PC-9 (cell line): Measurements from ENCODE around the gene ARIH1. TPM values are rescaled to one million over a fixed set of nuclear protein-coding genes. Genes with fewer than 3 reads are reported as not detected.

Source experiments
- BruUV-seq: library from RNA; stranded (reverse); fragments of 400-500 nt; replicated peaks from 2 replicates; lab custom pipeline; 2021; lab: Mats Ljungman, UMichigan
- CTCF ChIA-PET: fragments of 300-600 bp; sonication (Branson Sonifier 250); formaldehyde crosslinking; loops from one replicate; lab custom pipeline; 2022; ENCODE audit warnings: antibody characterized with exemption; lab: Charles Lee
- POLR2A ChIA-PET: fragments of 300-600 bp; sonication (Branson Sonifier 250); formaldehyde crosslinking; loops from one replicate; lab custom pipeline; 2022; ENCODE audit warnings: antibody characterized with exemption; ENCODE audit not compliant: unreplicated experiment; lab: Charles Lee
- DNase-seq, 2 experiments: peaks; one replicate each; pipeline versions ENCODE4 v3.0.0 to v3.0.0-alpha.2; 2015 to 2022; ENCODE audit warnings: mixed read lengths in 1 of 2
- H2AFZ ChIP-seq: fragments of 200-600 bp; sonication (generic); 2 replicates; pipeline ENCODE4 v1.8.1; 2017; ENCODE audit warnings: antibody characterized with exemption
- H3F3A ChIP-seq: fragments of 200-600 bp; sonication (generic); 2 replicates; pipeline ENCODE4 v1.8.1; 2017; ENCODE audit warnings: antibody characterized with exemption, mild to moderate bottlenecking, low read depth; ENCODE audit not compliant: insufficient read depth
- H3K27ac ChIP-seq: fragments of 200-600 bp; sonication (generic); 2 replicates; pipeline ENCODE4 v1.6.1; 2016; ENCODE audit warnings: mixed run types
- H3K27me3 ChIP-seq: fragments of 200-600 bp; sonication (generic); 2 replicates; pipeline ENCODE4 v1.6.1; 2016; ENCODE audit warnings: low read depth, mixed run types; ENCODE audit not compliant: insufficient read depth
- H3K36me3 ChIP-seq: fragments of 200-600 bp; sonication (generic); 2 replicates; pipeline ENCODE4 v1.6.1; 2016; ENCODE audit warnings: low read depth, mixed run types
- H3K4me1 ChIP-seq: fragments of 200-600 bp; sonication (generic); replicated peaks from 2 replicates; pipeline ENCODE4 v1.6.1; 2016; ENCODE audit warnings: mixed run types; ENCODE audit not compliant: insufficient read depth
- H3K4me2 ChIP-seq: fragments of 200-600 bp; sonication (generic); 2 replicates; pipeline ENCODE4 v1.6.1; 2017; ENCODE audit warnings: mixed run types
- H3K4me3 ChIP-seq: fragments of 200-600 bp; sonication (generic); 2 replicates; pipeline ENCODE4 v1.6.1; 2016; ENCODE audit warnings: mixed run types
- H3K79me2 ChIP-seq: fragments of 200-600 bp; sonication (generic); 2 replicates; pipeline ENCODE4 v1.6.1; 2017; ENCODE audit warnings: low read depth, mixed run types
- H3K9me2 ChIP-seq: fragments of 200-600 bp; sonication (generic); 2 replicates; pipeline ENCODE4 v1.8.1; 2017; ENCODE audit warnings: mild to moderate bottlenecking; ENCODE audit not compliant: insufficient read depth
- H3K9me3 ChIP-seq: fragments of 200-600 bp; sonication (generic); 2 replicates; pipeline ENCODE4 v1.8.1; 2016; ENCODE audit warnings: low read depth; ENCODE audit not compliant: insufficient read depth
- H4K20me1 ChIP-seq: fragments of 200-600 bp; sonication (generic); 2 replicates; pipeline ENCODE4 v1.8.1; 2017; ENCODE audit not compliant: insufficient read depth
- CTCF ChIP-seq: fragments of 200-600 bp; sonication (generic); conservative IDR thresholded peaks from 2 replicates; pipeline ENCODE4 v1.6.1; 2017; ENCODE audit warnings: mixed run types, antibody characterized with exemption, mild to moderate bottlenecking, moderate library complexity
- EZH2 ChIP-seq: fragments of 200-600 bp; sonication (generic); IDR thresholded peaks from 2 replicates; pipeline ENCODE4 v1.8.0; 2017; ENCODE audit warnings: antibody characterized with exemption, low read depth
- intact Hi-C: fragments of 100-400 bp; cut with micrococcal nuclease; formaldehyde crosslinking; loops from one replicate; pipeline ENCODE4 v1.10.0; 2022; ENCODE audit not compliant: unreplicated experiment
- total RNA-seq: library from RNA; stranded (reverse); gene quantifications from 2 replicates; pipeline ENCODE4 v1.2.3, GENCODE V29; 2021

ARIH1 gene
- total RNA-seq, 1 experiment from 2014 or later, result 144 TPM

GRCh38 chr15:72489943-72490554, 15.9 kb downstream of the ARIH1 start:
- Histone ChIP-seq H3K4me1 (peaks cover 8% of the 10 kb centered on the region; the same call in 1 of the 2 replicates), H3K27ac (no peak overlapping the region), H3K4me3 (no peak overlapping the region), H3K9me3 (no peaks in the 10 kb centered on the region), H2AFZ (no peak overlapping the region), H3F3A (no peaks in the 10 kb centered on the region), H3K27me3 (no peaks in the 10 kb centered on the region), H3K4me2 (no peak overlapping the region), H4K20me1 (peaks cover 99% of the 10 kb centered on the region), H3K9me2 (no peaks in the 10 kb centered on the region), H3K36me3 (peaks cover 13% of the 10 kb centered on the region; the same call in 1 of the 2 replicates), H3K79me2 (peaks cover 100% of the 10 kb centered on the region)
- POLR2A ChIA-PET, result no interaction called here
- CTCF ChIA-PET, result no interaction called here
- no peak for DNase-seq
- BruUV-seq, result no TSS peak
- TF ChIP-seq EZH2 (no peak), CTCF (no peak)
- intact Hi-C loops, result no loop called here

GRCh38 chr15:72491768-72492167, 17.6 kb downstream of the ARIH1 start:
- H3K9me3 ChIP-seq, result no peaks in the 10 kb centered on the region
- no TSS peak for BruUV-seq
- intact Hi-C loops, result no loop called here
- no peak overlapping the region for H3K27ac ChIP-seq
- CTCF ChIA-PET, result interaction anchor here (0.7 kb wide), 1 partner anchor 16 kb away, joined by 4 read pairs; no protein-coding TSS in a partner anchor
- POLR2A ChIA-PET, result interaction anchor here (0.6 to 0.7 kb wide), 2 partner anchors 48 to 1154 kb away, joined by 4 read pairs; no protein-coding TSS in a partner anchor
- H3K4me1 ChIP-seq, result peaks cover 3% of the 10 kb centered on the region; the same call in 1 of the 2 replicates
- H3K36me3 ChIP-seq, result peaks cover 15% of the 10 kb centered on the region; the same call in 1 of the 2 replicates
- no peak overlapping the region for H2AFZ ChIP-seq
- peaks cover 97% of the 10 kb centered on the region for H4K20me1 ChIP-seq
- H3K79me2 ChIP-seq, result peaks cover 99% of the 10 kb centered on the region
- H3K4me3 ChIP-seq, result no peak overlapping the region
- H3K9me2 ChIP-seq, result no peaks in the 10 kb centered on the region
- H3K4me2 ChIP-seq, result no peak overlapping the region
- no peaks in the 10 kb centered on the region for H3K27me3 ChIP-seq
- H3F3A ChIP-seq, result 0 out of 2 replicates have a peak, but pooled peaks cover under 1% of the 10 kb centered on the region
- DNase-seq, result no peak
- no peak for TF ChIP-seq EZH2
- no peak for TF ChIP-seq CTCF

GRCh38 chr15:72492733-72493132, 18.6 kb downstream of the ARIH1 start:
- H3K9me2 ChIP-seq, result no peaks in the 10 kb centered on the region
- H3K9me3 ChIP-seq, result no peaks in the 10 kb centered on the region
- TF ChIP-seq CTCF, result no peak
- no peak for TF ChIP-seq EZH2
- DNase-seq, result no peak
- H4K20me1 ChIP-seq, result peaks cover 97% of the 10 kb centered on the region
- CTCF ChIA-PET, result no interaction called here
- BruUV-seq, result no TSS peak
- H3K27me3 ChIP-seq, result no peaks in the 10 kb centered on the region
- 0 out of 2 replicates have a peak, but pooled peaks cover 5% of the 10 kb centered on the region for H3F3A ChIP-seq
- H2AFZ ChIP-seq, result no peak overlapping the region
- no peak overlapping the region for H3K4me3 ChIP-seq
- POLR2A ChIA-PET, result no interaction called here
- H3K36me3 ChIP-seq, result peaks cover 17% of the 10 kb centered on the region; the same call in 1 of the 2 replicates
- intact Hi-C loops, result no loop called here
- peaks cover 99% of the 10 kb centered on the region for H3K79me2 ChIP-seq
- no peak overlapping the region for H3K27ac ChIP-seq
- 0 out of 2 replicates have a peak, but pooled peaks cover 3% of the 10 kb centered on the region for H3K4me1 ChIP-seq
- no peak overlapping the region for H3K4me2 ChIP-seq
